DOHH2 (cell line): ENCODE data around the gene B3GNT2.

ENCODE experiments used
- EZH2phosphoT487 ChIP-seq: fragments of 200-600 bp; sonication (generic); IDR thresholded peaks from 2 replicates; pipeline ENCODE4 v1.6.1; 2017; ENCODE audit warnings: borderline replicate concordance, mild to moderate bottlenecking, antibody characterized with exemption, low read length, moderate library complexity, mixed read lengths
- TF ChIP-seq, protein P1 (sequence below): fragments of 200-600 bp; sonication (generic); IDR thresholded peaks from one replicate; pipeline ENCODE4 v1.5.1; 2014; ENCODE audit warnings: antibody characterized with exemption, mild to moderate bottlenecking, low read depth, low read length; ENCODE audit not compliant: poor library complexity, severe bottlenecking

DNA sequence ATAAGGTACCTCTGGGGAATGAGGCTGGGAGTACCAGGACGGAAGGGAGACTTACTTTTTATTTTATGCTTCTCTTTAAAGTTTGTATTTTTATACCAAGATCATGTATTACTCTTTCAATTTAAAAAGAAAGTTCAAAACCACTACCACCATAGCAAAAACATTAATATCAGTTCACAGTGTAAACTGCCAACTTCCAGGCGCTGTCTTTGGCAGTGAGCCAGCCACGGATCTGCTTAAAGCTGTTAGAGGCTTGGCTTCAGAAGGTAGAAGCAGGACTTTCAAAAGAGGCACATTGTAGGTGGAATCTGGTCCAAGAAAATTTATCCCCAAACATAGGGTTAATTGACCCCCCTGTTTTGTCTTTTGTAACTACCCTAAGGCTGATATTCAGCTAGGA, 74.8 kb downstream of the B3GNT2 start:
- TF ChIP-seq, protein P1, sequence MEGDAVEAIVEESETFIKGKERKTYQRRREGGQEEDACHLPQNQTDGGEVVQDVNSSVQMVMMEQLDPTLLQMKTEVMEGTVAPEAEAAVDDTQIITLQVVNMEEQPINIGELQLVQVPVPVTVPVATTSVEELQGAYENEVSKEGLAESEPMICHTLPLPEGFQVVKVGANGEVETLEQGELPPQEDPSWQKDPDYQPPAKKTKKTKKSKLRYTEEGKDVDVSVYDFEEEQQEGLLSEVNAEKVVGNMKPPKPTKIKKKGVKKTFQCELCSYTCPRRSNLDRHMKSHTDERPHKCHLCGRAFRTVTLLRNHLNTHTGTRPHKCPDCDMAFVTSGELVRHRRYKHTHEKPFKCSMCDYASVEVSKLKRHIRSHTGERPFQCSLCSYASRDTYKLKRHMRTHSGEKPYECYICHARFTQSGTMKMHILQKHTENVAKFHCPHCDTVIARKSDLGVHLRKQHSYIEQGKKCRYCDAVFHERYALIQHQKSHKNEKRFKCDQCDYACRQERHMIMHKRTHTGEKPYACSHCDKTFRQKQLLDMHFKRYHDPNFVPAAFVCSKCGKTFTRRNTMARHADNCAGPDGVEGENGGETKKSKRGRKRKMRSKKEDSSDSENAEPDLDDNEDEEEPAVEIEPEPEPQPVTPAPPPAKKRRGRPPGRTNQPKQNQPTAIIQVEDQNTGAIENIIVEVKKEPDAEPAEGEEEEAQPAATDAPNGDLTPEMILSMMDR, result no peak
- no peak for TF ChIP-seq EZH2phosphoT487
